ENCODE measurements around the gene ARMS2.

GRCh38 chr10:122504610-122504950, 50.1 kb downstream of the ARMS2 start:
- no peak for TF ChIP-seq CTCF (IDR thresholded peaks at IDR 0.05)
- no peak for TF ChIP-seq POLR2A (IDR thresholded peaks at IDR 0.05)

Measured in breast epithelium (tissue), 3 donors.